Mucosa of descending colon (tissue), 3 donors: ENCODE measurements around the gene THAP4. TPM values are rescaled to one million over a fixed set of nuclear protein-coding genes. Genes with fewer than 3 reads are reported as not detected.

Experiments used
- ATAC-seq: fragments of 200-7000 bp; cut with Tn5 transposase; one replicate; pipeline ENCODE4 v1.9.1; 2020; ENCODE audit warnings: mild to moderate bottlenecking, moderate library complexity
- DNase-seq, 3 donors: peaks; one replicate each; pipeline ENCODE4 v3.0.0-alpha.2; 2020
- H3K36me3 ChIP-seq: fragments of 200-600 bp; one replicate; pipeline ENCODE4 v1.8.0; 2021; ENCODE audit warnings: low read depth, mild to moderate bottlenecking
- H3K4me1 ChIP-seq: fragments of 200-600 bp; one replicate; pipeline ENCODE4 v1.8.0; 2021; ENCODE audit warnings: low read depth, mild to moderate bottlenecking
- H3K4me3 ChIP-seq: fragments of 200-600 bp; one replicate; pipeline ENCODE4 v1.8.0; 2021; ENCODE audit warnings: mild to moderate bottlenecking
- H3K9me3 ChIP-seq: fragments of 200-600 bp; one replicate; pipeline ENCODE4 v1.8.0; 2021; ENCODE audit warnings: mild to moderate bottlenecking
- CTCF ChIP-seq: fragments of 200-600 bp; IDR thresholded peaks from one replicate; pipeline ENCODE4 v1.8.0; 2022; ENCODE audit warnings: antibody characterized with exemption, mild to moderate bottlenecking
- intact Hi-C, 2 donors: fragments of 100-400 bp; cut with DNase I in 1 of 2; cut with micrococcal nuclease in 1 of 2; formaldehyde crosslinking; loops; one replicate each; pipeline versions ENCODE4 v1.11.0 to v1.11.1; 2022; cut with DNase I, micrococcal nuclease
- total RNA-seq, 3 donors: library from RNA; stranded (reverse); fragmentation: NEBNext Ultra II Directional in 2 of 3; extraction: Animal tissue kit (Norgen Biotek cat#: 25700) in 2 of 3; gene quantifications; one replicate each; pipeline versions ENCODE4 v1.2.1 to v1.2.4, GENCODE V29; 2021 to 2023
- donor health status: DM: no; HTN: no; CAD: no; lungs with moderate emphysema.
- donor health status: DM: no; HTN: no; CAD: no.
- donor health status: DM: no; HTN: yes; CAD: no.

THAP4 gene
- total RNA-seq, 3 donors from 2014 or later, result 67.3 to 86.2 (median 68.8) TPM

GRCh38 chr2:241548451-241548835 is 88.5 kb downstream of the THAP4 start:
- Histone ChIP-seq H3K9me3 (no peaks in the 10 kb centered on the region), H3K4me1 (peaks cover 3% of the 10 kb centered on the region), H3K36me3 (no peaks in the 10 kb centered on the region), H3K4me3 (no peak overlapping the region)
- TF ChIP-seq CTCF, result no peak
- intact Hi-C loops, result no loop called here
- ATAC-seq (no peak), DNase-seq (peak in 1 of 3 donors; percentile 7)

GRCh38 chr2:241547781-241548450 is 89.0 kb downstream of the THAP4 start:
- DNase-seq (peak in 1 of 3 donors; percentile 30), ATAC-seq (no peak)
- no peak overlapping the region for H3K4me3 ChIP-seq
- intact Hi-C loops, result no loop called here
- no peaks in the 10 kb centered on the region for H3K9me3 ChIP-seq
- H3K36me3 ChIP-seq, result no peaks in the 10 kb centered on the region
- H3K4me1 ChIP-seq, result peaks cover 3% of the 10 kb centered on the region
- TF ChIP-seq CTCF, result no peak

- Histone ChIP-seq H3K4me1 (peaks cover 1% of the 10 kb centered on the region), H3K4me3 (no peak overlapping the region), H3K9me3 (no peaks in the 10 kb centered on the region), H3K36me3 (no peaks in the 10 kb centered on the region)
- no peak for TF ChIP-seq CTCF
- intact Hi-C loops, result no loop called here
- no peak for ATAC-seq
- peak in 1 of 3 donors; percentile 29 for DNase-seq
Measured at GRCh38 chr2:241546771-241547498, 90.0 kb downstream of the THAP4 start.

GRCh38 chr2:241545523-241546473 is 91.2 kb downstream of the THAP4 start:
- ATAC-seq (no peak), DNase-seq (peak in 1 of 3 donors; percentile 5)
- H3K9me3 ChIP-seq, result no peaks in the 10 kb centered on the region
- peaks cover 7% of the 10 kb centered on the region for H3K4me1 ChIP-seq
- intact Hi-C loops, result no loop called here
- no peak overlapping the region for H3K4me3 ChIP-seq
- TF ChIP-seq CTCF, result no peak
- no peaks in the 10 kb centered on the region for H3K36me3 ChIP-seq

GRCh38 chr2:241545106-241545505 is 91.9 kb downstream of the THAP4 start:
- no peaks in the 10 kb centered on the region for H3K36me3 ChIP-seq
- no peak overlapping the region for H3K4me3 ChIP-seq
- no peak for ATAC-seq
- no peak for TF ChIP-seq CTCF
- intact Hi-C loops, result no loop called here
- DNase-seq, result peak in 1 of 3 donors; percentile 19
- no peaks in the 10 kb centered on the region for H3K9me3 ChIP-seq
- H3K4me1 ChIP-seq, result peaks cover 11% of the 10 kb centered on the region
